Prostate gland (tissue), 2 donors: ENCODE data around the gene OR4D2.
"Not testable (repeated sequence)": the region's sequence is repeated elsewhere in the genome, so short reads cannot be mapped to it uniquely, and the experiment has no call there.

Source experiments
- POLR2A ChIP-seq: fragments of 450-650 bp; IDR thresholded peaks from one replicate; pipeline ENCODE4 v1.6.1; 2016; ENCODE audit warnings: antibody characterized with exemption, mild to moderate bottlenecking
- TF ChIP-seq, protein P1 (sequence below), 4 experiments: fragments of 200-600 bp in 2 of 4; fragments of 450-650 bp in 2 of 4; sonication (generic) in 2 of 4; IDR thresholded peaks; 1 replicate in 3 of 4; 2 replicates in 1 of 4; pipeline ENCODE4 v1.5.1; 2016 to 2019; ENCODE audit warnings: antibody characterized with exemption in 4 of 4, mild to moderate bottlenecking in 2 of 4, moderate library complexity in 2 of 4

DNA sequence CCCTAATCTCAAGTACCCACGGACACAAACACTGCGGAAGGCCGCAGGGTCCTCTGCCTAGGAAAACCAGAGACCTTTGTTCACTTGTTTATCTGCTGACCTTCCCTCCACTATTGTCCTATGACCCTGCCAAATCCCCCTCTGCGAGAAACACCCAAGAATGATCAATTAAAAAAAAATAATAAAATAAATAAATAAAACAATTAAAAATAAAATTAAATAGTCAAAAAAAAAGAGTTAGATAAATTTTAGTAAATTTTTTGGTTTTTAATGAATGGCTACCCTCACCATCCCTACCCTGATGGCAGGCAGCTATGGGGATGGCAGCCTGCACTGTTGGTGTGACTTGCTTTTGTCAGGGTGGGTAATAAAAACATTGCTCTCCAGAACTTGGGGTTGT, 23.4 kb upstream of the OR4D2 start:
- TF ChIP-seq POLR2A, result not testable (repeated sequence)
- TF ChIP-seq, protein P1, sequence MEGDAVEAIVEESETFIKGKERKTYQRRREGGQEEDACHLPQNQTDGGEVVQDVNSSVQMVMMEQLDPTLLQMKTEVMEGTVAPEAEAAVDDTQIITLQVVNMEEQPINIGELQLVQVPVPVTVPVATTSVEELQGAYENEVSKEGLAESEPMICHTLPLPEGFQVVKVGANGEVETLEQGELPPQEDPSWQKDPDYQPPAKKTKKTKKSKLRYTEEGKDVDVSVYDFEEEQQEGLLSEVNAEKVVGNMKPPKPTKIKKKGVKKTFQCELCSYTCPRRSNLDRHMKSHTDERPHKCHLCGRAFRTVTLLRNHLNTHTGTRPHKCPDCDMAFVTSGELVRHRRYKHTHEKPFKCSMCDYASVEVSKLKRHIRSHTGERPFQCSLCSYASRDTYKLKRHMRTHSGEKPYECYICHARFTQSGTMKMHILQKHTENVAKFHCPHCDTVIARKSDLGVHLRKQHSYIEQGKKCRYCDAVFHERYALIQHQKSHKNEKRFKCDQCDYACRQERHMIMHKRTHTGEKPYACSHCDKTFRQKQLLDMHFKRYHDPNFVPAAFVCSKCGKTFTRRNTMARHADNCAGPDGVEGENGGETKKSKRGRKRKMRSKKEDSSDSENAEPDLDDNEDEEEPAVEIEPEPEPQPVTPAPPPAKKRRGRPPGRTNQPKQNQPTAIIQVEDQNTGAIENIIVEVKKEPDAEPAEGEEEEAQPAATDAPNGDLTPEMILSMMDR (IDR thresholded peaks at IDR 0.05), result not testable (repeated sequence)
